Fibroblast of lung (primary cell): ENCODE results near the gene IFNL1. TPM values are rescaled to one million over a fixed set of nuclear protein-coding genes. Genes with fewer than 3 reads are reported as not detected.

ENCODE experiments used
- DNase-seq, 2 donors: peaks; one replicate each; pipeline versions ENCODE4 v3.0.0 to v3.0.0-alpha.2; 2010; ENCODE audit warnings: low read depth in 2 of 2
- H2AFZ ChIP-seq: 2 replicates; pipeline ENCODE4 v1.5.1; 2012; ENCODE audit warnings: low read length, control low read depth, inconsistent platforms
- H3K27ac ChIP-seq: 2 replicates; pipeline ENCODE4 v1.5.1; 2011; ENCODE audit warnings: low read length, control low read depth; ENCODE audit not compliant: insufficient read depth
- H3K27me3 ChIP-seq: 2 replicates; pipeline ENCODE4 v1.5.1; 2011; ENCODE audit warnings: mild to moderate bottlenecking, low read length; ENCODE audit not compliant: control insufficient read depth, insufficient read depth
- H3K36me3 ChIP-seq: 2 replicates; pipeline ENCODE4 v1.5.1; 2011; ENCODE audit warnings: low read length; ENCODE audit not compliant: control insufficient read depth, insufficient read depth
- H3K4me1 ChIP-seq: 2 replicates; pipeline ENCODE4 v1.5.1; 2011; ENCODE audit warnings: low read length; ENCODE audit not compliant: control insufficient read depth, insufficient read depth; ENCODE audit errors: extremely low read depth
- H3K4me2 ChIP-seq: 2 replicates; pipeline ENCODE4 v1.5.1; 2011; ENCODE audit warnings: low read length, control low read depth; ENCODE audit not compliant: insufficient read depth; ENCODE audit errors: extremely low read depth
- H3K4me3 ChIP-seq, 4 experiments: fragments of 200-600 bp in 1 of 4; sonication (generic) in 1 of 4; replicated peaks in 1 of 4; 2 replicates each; pipeline ENCODE4 v1.5.1; 2011 to 2016; ENCODE audit warnings: low read length in 4 of 4, low read depth in 3 of 4, mild to moderate bottlenecking in 3 of 4, control low read depth in 2 of 4, inconsistent platforms in 1 of 4, mixed read lengths in 1 of 4; ENCODE audit not compliant: insufficient read depth in 1 of 4; ENCODE audit errors: control extremely low read depth in 1 of 4
- H3K79me2 ChIP-seq: 2 replicates; pipeline ENCODE4 v1.5.1; 2012; ENCODE audit warnings: mild to moderate bottlenecking, low read length, inconsistent platforms; ENCODE audit not compliant: control insufficient read depth, insufficient read depth
- H3K9ac ChIP-seq: 2 replicates; pipeline ENCODE4 v1.5.1; 2011; ENCODE audit warnings: mild to moderate bottlenecking, low read length, control low read depth; ENCODE audit not compliant: insufficient read depth
- H3K9me3 ChIP-seq: 2 replicates; pipeline ENCODE4 v1.5.1; 2012; ENCODE audit warnings: low read depth, low read length; ENCODE audit not compliant: control insufficient read depth, insufficient read depth
- H4K20me1 ChIP-seq: 2 replicates; pipeline ENCODE4 v1.5.1; 2011; ENCODE audit warnings: low read length; ENCODE audit not compliant: control insufficient read depth, insufficient read depth; ENCODE audit errors: extremely low read depth
- EZH2 ChIP-seq: IDR thresholded peaks from 2 replicates; pipeline ENCODE4 v1.5.1; 2012; ENCODE audit warnings: low read length, control low read depth, mild to moderate bottlenecking; ENCODE audit errors: missing control alignments
- polyA plus RNA-seq, 2 donors: library from polyadenylated mRNA; depleted of rRNA in 1 of 2; stranded (reverse) in 1 of 2; unstranded in 1 of 2; fragments of >200 nt; gene quantifications; 2 replicates each; pipeline ENCODE4 v1.2.1, GENCODE V29; 2011 to 2012; ENCODE audit warnings: missing spikeins in 1 of 2
- total RNA-seq: library from RNA; depleted of rRNA; stranded (reverse); fragments of >200 nt; gene quantifications from 2 replicates; pipeline ENCODE4 v1.2.1, GENCODE V29; 2014
- TF ChIP-seq, protein P1 (sequence below), 2 donors: IDR thresholded peaks in 1 of 2; conservative IDR thresholded peaks in 1 of 2; 1 replicate in 1 of 2; 2 replicates in 1 of 2; pipeline ENCODE4 v1.5.1; 2011 to 2012; ENCODE audit warnings: low read length in 2 of 2, control low read depth in 1 of 2, inconsistent platforms in 1 of 2, low read depth in 1 of 2, mild to moderate bottlenecking in 1 of 2

Gene IFNL1
- total and polyA plus RNA-seq, 2 donors (not counting 1 experiment from before 2014, with no cell fraction given) = not detected

GRCh38 chr19:39325778-39326665 is 29.8 kb downstream of the IFNL1 start:
- no peak overlapping the region for H2AFZ ChIP-seq
- TF ChIP-seq, protein P1, sequence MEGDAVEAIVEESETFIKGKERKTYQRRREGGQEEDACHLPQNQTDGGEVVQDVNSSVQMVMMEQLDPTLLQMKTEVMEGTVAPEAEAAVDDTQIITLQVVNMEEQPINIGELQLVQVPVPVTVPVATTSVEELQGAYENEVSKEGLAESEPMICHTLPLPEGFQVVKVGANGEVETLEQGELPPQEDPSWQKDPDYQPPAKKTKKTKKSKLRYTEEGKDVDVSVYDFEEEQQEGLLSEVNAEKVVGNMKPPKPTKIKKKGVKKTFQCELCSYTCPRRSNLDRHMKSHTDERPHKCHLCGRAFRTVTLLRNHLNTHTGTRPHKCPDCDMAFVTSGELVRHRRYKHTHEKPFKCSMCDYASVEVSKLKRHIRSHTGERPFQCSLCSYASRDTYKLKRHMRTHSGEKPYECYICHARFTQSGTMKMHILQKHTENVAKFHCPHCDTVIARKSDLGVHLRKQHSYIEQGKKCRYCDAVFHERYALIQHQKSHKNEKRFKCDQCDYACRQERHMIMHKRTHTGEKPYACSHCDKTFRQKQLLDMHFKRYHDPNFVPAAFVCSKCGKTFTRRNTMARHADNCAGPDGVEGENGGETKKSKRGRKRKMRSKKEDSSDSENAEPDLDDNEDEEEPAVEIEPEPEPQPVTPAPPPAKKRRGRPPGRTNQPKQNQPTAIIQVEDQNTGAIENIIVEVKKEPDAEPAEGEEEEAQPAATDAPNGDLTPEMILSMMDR (conservative IDR thresholded peaks at IDR 0.05 in 1 of 2, IDR thresholded peaks at IDR 0.05 in 1 of 2; ENCODE audit: low read depth in 1 of 2, low read length in 2 of 2) = no peak
- TF ChIP-seq EZH2 = no peak

GRCh38 chr19:39327363-39328045 is 31.3 kb downstream of the IFNL1 start:
- no peak for DNase-seq
- Histone ChIP-seq H3K4me1 (no peaks in the 10 kb centered on the region), H3K4me3 (no peak overlapping the region), H3K27me3 (no peaks in the 10 kb centered on the region), H2AFZ (no peak overlapping the region), H3K4me2 (no peak overlapping the region), H3K9me3 (no peaks in the 10 kb centered on the region), H3K79me2 (no peaks in the 10 kb centered on the region), H3K27ac (no peak overlapping the region), H3K9ac (no peak overlapping the region), H3K36me3 (no peaks in the 10 kb centered on the region), H4K20me1 (no peaks in the 10 kb centered on the region)
- no peak for TF ChIP-seq EZH2
- TF ChIP-seq, protein P1 (conservative IDR thresholded peaks at IDR 0.05 in 1 of 2, IDR thresholded peaks at IDR 0.05 in 1 of 2; ENCODE audit: low read depth in 1 of 2, low read length in 2 of 2) = no peak

More at GRCh38 chr19:39325778-39326665, 29.8 kb downstream of the IFNL1 start:
- H3K79me2 ChIP-seq = no peaks in the 10 kb centered on the region
- no peaks in the 10 kb centered on the region for H4K20me1 ChIP-seq
- peaks cover 7% of the 10 kb centered on the region for H3K27me3 ChIP-seq
- H3K27ac ChIP-seq = no peak overlapping the region
- no peak overlapping the region for H3K4me2 ChIP-seq
- H3K4me1 ChIP-seq = no peaks in the 10 kb centered on the region
- DNase-seq = peak in 1 of 2 donors; percentile 15
- no peak overlapping the region for H3K4me3 ChIP-seq
- no peaks in the 10 kb centered on the region for H3K36me3 ChIP-seq
- no peak overlapping the region for H3K9ac ChIP-seq
- no peaks in the 10 kb centered on the region for H3K9me3 ChIP-seq

DNA sequence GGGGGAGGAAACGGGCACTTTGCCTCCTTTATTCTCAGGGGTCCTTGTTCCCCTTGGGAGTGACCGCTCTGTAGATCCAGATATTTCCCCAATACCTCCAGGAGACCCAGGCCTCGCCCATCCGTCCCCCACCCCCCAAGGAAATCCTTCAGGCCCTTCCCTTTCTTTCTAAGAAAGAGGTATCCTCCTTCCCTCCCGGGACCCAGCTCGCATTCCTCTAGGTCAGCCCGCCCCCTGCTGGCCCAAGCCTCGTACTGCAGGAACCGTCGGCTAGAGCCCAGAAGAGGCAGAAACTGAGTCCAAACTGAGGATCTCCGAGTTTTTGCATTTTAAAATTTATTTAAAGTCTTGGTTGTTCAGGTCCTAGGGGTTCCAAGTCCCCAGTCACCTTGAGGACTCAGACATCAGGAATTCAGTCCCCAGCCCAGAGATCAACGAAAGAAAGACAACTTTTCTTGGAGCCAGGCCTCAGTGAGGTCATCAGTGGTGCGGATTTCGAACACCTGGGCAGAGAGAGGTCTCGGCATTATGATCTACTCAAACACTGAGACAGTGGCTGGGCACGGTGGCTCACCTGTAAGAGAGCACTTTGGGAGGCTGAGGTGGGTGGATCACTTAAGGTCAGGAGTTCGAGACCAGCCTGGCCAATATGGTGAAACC is 32.0 kb downstream of the IFNL1 start:
- H3K79me2 ChIP-seq = no peaks in the 10 kb centered on the region
- no peaks in the 10 kb centered on the region for H3K36me3 ChIP-seq
- no peak overlapping the region for H3K4me2 ChIP-seq
- peak; percentile 36 to 65 for DNase-seq
- H3K27ac ChIP-seq = no peak overlapping the region
- H3K9ac ChIP-seq = no peak overlapping the region
- H3K9me3 ChIP-seq = no peaks in the 10 kb centered on the region
- H3K4me1 ChIP-seq = no peaks in the 10 kb centered on the region
- no peaks in the 10 kb centered on the region for H3K27me3 ChIP-seq
- no peak for TF ChIP-seq EZH2
- TF ChIP-seq, protein P1 (conservative IDR thresholded peaks at IDR 0.05 in 1 of 2, IDR thresholded peaks at IDR 0.05 in 1 of 2; ENCODE audit: low read depth in 1 of 2, low read length in 2 of 2) = peak; percentile 94 to 97
- no peaks in the 10 kb centered on the region for H4K20me1 ChIP-seq
- H2AFZ ChIP-seq = no peak overlapping the region
- no peak overlapping the region for H3K4me3 ChIP-seq
